ENCODE data around the gene PSMA3.

PSMA3 gene

DNA sequence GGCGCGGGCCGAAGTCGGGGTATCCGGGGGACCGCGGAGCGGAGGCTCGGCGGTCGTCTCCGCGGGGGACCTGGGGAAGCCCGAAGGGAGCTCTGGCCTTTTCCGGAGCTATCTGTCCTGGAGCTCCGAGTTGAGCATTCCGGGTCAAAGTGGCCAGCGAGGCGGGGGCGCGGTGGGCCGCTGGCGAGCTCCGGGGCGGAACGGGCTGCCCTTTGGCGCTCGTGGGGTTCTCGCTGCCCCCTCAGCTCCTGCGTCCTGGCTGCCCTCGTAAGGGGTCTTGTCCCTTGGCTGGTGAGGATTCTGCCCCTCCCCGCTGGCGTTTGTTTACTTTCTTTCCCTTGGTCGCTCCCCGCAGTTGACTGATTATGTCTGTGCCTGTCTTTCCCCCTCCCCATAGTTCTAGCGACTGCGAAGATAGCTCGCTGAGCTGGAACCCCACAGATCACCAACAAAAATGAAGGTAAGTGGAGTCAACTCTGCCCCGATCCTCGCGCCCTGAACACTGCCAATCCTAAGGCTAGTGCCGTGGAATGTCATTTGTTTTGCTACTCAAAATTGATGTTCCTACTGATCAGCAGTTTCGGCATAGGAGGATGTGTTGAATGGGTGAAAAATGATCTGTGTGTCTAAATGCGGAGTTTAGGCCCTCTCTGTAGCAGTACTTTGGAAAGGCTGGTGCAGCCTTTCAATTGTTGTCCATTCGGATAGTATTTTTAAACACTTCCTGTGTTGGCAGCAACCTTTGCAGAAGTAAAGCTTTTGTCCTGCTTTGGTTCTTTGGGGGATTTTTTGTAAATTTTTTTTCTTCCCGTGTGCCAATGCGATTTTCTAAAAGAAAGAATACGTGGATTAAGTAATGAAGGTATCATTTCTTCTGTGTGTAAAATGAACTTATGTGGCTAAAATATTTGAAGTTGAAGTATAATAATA lies 55.0 kb downstream of the PSMA3 start:
- DNase-seq, result peak; percentile 67

GRCh38 chr14:58301416-58301815 lies 56.8 kb downstream of the PSMA3 start:
- DNase-seq, result no peak

- no peak for DNase-seq
These were observed 61.1 kb downstream of the PSMA3 start for GRCh38 chr14:58305730-58306129.

- DNase-seq, result no peak
These were observed 63.1 kb downstream of the PSMA3 start for GRCh38 chr14:58307597-58308316.

DNA sequence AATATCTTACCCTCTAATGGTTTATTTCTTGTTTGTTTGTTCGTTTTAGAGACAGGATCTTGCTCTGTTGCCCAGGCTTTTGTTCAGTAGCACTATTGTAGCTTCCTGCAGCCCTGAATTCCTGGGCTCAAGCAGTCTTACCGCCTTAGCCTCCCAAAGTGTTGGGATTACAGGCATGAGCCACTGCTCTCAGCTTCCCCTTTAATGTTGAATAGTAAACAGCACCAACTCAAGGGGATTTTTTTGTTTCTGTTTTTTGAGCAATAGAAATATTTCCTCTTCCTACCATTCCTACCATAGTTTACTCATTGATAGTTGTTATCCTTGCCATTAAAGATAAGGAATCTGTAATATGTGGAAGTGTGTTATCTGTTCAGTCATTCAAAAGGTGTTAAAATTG lies 64.4 kb downstream of the PSMA3 start:
- DNase-seq, result no peak

- DNase-seq, result no peak
These were observed 69.1 kb downstream of the PSMA3 start for GRCh38 chr14:58313699-58314098.

DNA sequence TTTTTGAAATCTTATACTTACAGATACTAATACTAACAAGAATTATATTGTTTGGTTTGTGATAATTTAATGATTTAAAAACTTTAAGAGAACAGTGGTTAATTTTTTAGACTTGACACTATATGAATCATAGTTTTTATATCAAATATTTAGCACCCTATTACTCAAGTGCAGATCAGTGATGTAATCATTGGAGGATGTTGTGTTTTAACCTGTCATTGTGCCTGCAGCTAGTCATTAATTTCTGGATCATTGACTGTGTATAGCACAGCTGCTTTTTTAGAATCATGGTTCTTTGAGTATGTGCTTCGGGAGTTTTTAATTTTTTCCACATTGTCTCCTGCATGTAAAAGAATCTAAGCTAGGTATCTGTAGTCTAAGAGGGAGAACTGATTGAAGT lies 71.0 kb downstream of the PSMA3 start:
- no peak for DNase-seq
